IPS-NIHi7 (cell line): ENCODE data around the gene SNTB2.

ENCODE experiments used
- DNase-seq: peaks from one replicate; pipeline ENCODE4 v3.0.0; 2012; ENCODE audit warnings: mixed read lengths; ENCODE audit errors: extremely low spot score

Gene SNTB2

GRCh38 chr16:69340095-69340644, 153.2 kb downstream of the SNTB2 start:
- no peak for DNase-seq

- no peak for DNase-seq
Measured at GRCh38 chr16:69344171-69344570, 157.2 kb downstream of the SNTB2 start.

- no peak for DNase-seq
Measured at GRCh38 chr16:69345923-69346322, 159.0 kb downstream of the SNTB2 start.

- DNase-seq = no peak
Measured at GRCh38 chr16:69346683-69347082, 159.7 kb downstream of the SNTB2 start.

GRCh38 chr16:69348222-69348621, 161.3 kb downstream of the SNTB2 start:
- DNase-seq = no peak

GRCh38 chr16:69349536-69349935, 162.6 kb downstream of the SNTB2 start:
- no peak for DNase-seq

- no peak for DNase-seq
Measured at GRCh38 chr16:69350536-69351133, 163.7 kb downstream of the SNTB2 start.

GRCh38 chr16:69351309-69352027, 164.5 kb downstream of the SNTB2 start, which contains the start of gene TMED6:
TMED6 (minus strand) TSS chr16:69351786; CDS start chr16:69351753, 33 bp downstream.
- no peak for DNase-seq
